Nephron (organoid): Measurements from ENCODE around the gene PHF12.
"Not testable (repeated sequence)": the region's sequence is repeated elsewhere in the genome, so short reads cannot be mapped to it uniquely, and the experiment has no call there.

Experiments
- H3K27ac Mint-ChIP-seq, 3 experiments: 2 replicates each; pipeline ENCODE4 v1.8.0; 2020; ENCODE audit warnings: mixed read lengths in 3 of 3, mild to moderate bottlenecking in 2 of 3, moderate library complexity in 1 of 3
- H3K27me3 Mint-ChIP-seq: 2 replicates; pipeline ENCODE4 v1.8.0; 2021; ENCODE audit warnings: low read depth, mild to moderate bottlenecking, moderate library complexity, mixed read lengths
- H3K36me3 Mint-ChIP-seq: 2 replicates; pipeline ENCODE4 v1.8.0; 2020; ENCODE audit warnings: low read depth, mixed read lengths
- H3K4me1 Mint-ChIP-seq: 2 replicates; pipeline ENCODE4 v1.8.0; 2020; ENCODE audit warnings: mixed read lengths
- H3K4me3 Mint-ChIP-seq, 3 experiments: 2 replicates each; pipeline ENCODE4 v1.8.0; 2020; ENCODE audit warnings: mild to moderate bottlenecking in 3 of 3, mixed read lengths in 3 of 3, moderate library complexity in 2 of 3
- H3K9me3 Mint-ChIP-seq: 2 replicates; pipeline ENCODE4 v1.8.0; 2020; ENCODE audit warnings: mixed read lengths
- CTCF ChIP-seq, 3 experiments: fragments of 200-600 bp; sonication (generic); IDR thresholded peaks; one replicate each; pipeline ENCODE4 v1.5.0; 2021; ENCODE audit warnings: antibody characterized with exemption in 3 of 3; ENCODE audit not compliant: unreplicated experiment in 3 of 3

PHF12 gene

GRCh38 chr17:28940142-28940541 lies 11.2 kb downstream of the PHF12 start:
- no peak for TF ChIP-seq CTCF (IDR thresholded peaks at IDR 0.05; ENCODE audit: unreplicated experiment in 3 of 3)
- Mint-ChIP-seq H3K27me3 (no peaks in the 10 kb centered on the region), H3K36me3 (peaks cover 17% of the 10 kb centered on the region), H3K9me3 (no peaks in the 10 kb centered on the region), H3K4me1 (peaks cover 18% of the 10 kb centered on the region), H3K27ac (no peak overlapping the region), H3K4me3 (no peak overlapping the region)

DNA sequence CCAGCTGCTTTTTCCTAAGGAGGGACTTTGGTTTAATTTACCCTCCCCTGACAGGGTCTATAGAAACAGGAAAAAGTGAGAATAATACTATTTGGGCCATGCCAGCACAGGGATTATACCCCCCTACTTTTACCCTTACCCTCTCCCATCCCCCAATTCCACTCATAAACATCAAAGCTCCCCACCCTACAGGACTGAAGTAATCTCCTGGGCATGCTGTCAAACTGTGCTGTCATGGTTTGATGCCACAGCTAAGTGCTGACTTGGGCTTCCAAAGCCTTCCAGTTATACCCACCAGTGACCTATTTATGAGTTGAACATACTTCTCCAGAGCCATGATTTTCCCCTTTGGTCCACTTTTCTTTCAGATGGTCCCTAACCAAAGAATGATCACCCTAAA lies 12.8 kb downstream of the PHF12 start:
- Mint-ChIP-seq H3K4me3 (no peak overlapping the region), H3K36me3 (peaks cover 20% of the 10 kb centered on the region), H3K9me3 (no peaks in the 10 kb centered on the region), H3K27ac (no peak overlapping the region), H3K27me3 (no peaks in the 10 kb centered on the region), H3K4me1 (peaks cover 15% of the 10 kb centered on the region)
- no peak for TF ChIP-seq CTCF (IDR thresholded peaks at IDR 0.05; ENCODE audit: unreplicated experiment in 3 of 3)

DNA sequence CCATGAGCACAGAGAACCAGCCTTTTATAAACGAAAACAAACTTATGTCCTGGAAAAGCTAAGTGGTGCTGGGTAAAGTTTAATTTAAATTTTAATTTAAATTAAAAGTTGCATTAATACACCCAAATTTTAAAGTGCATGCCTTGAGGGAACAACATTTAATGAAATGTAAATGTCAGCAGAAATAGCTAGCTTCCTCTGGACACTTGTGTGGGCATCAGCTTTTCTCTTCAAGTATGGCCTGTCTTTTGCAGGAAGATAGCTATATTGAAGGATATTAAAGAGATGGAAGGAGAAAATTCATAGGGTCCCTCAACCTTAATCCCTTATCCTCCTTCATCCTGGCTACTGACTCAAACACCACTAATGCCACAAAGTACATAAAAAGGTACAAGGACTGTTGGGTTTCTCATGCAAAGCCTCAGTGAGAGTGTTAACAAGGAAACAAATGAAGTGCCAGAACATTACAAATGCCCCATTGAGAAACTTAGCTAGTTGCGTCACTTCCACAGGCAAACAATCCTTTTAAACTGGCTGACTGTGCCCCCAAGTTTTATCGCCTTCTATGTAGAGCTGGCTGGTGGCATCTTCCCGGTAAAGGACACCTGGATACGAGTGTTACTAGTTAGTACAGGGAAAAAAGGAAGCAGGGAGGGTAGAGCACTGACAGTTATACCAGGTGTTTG lies 14.1 kb downstream of the PHF12 start:
- Mint-ChIP-seq H3K4me3 (no peak overlapping the region), H3K4me1 (peaks cover 15% of the 10 kb centered on the region), H3K36me3 (peaks cover 12% of the 10 kb centered on the region), H3K9me3 (no peaks in the 10 kb centered on the region), H3K27me3 (no peaks in the 10 kb centered on the region), H3K27ac (peak overlapping the region in 2 of 3 experiments; percentile 64 to 92)
- TF ChIP-seq CTCF (IDR thresholded peaks at IDR 0.05; ENCODE audit: unreplicated experiment in 3 of 3): no peak

GRCh38 chr17:28935744-28936460 lies 15.4 kb downstream of the PHF12 start:
- Mint-ChIP-seq H3K4me1 (peaks cover 15% of the 10 kb centered on the region), H3K9me3 (no peaks in the 10 kb centered on the region), H3K36me3 (peaks cover 8% of the 10 kb centered on the region), H3K27ac (peak overlapping the region; percentile 55 to 92 (median 86)), H3K4me3 (no peak overlapping the region), H3K27me3 (no peaks in the 10 kb centered on the region)
- no peak for TF ChIP-seq CTCF (IDR thresholded peaks at IDR 0.05; ENCODE audit: unreplicated experiment in 3 of 3)

- H3K4me3 Mint-ChIP-seq, H3K27me3 Mint-ChIP-seq, H3K9me3 Mint-ChIP-seq: not testable (repeated sequence)
- H3K36me3 Mint-ChIP-seq: peaks cover 17% of the 10 kb centered on the region
- peaks cover 15% of the 10 kb centered on the region for H3K4me1 Mint-ChIP-seq
- peak overlapping the region in 1 of 3 experiments; percentile 57 for H3K27ac Mint-ChIP-seq
These were observed 16.8 kb downstream of the PHF12 start for GRCh38 chr17:28934508-28934907.

GRCh38 chr17:28929787-28930186 lies 21.5 kb downstream of the PHF12 start:
- H3K27me3 Mint-ChIP-seq: no peaks in the 10 kb centered on the region
- TF ChIP-seq CTCF (IDR thresholded peaks at IDR 0.05; ENCODE audit: unreplicated experiment in 3 of 3): no peak
- peak overlapping the region in 1 of 3 experiments; percentile 4 for H3K27ac Mint-ChIP-seq
- peaks cover 44% of the 10 kb centered on the region for H3K36me3 Mint-ChIP-seq
- H3K9me3 Mint-ChIP-seq: no peaks in the 10 kb centered on the region
- no peak overlapping the region for H3K4me3 Mint-ChIP-seq
- H3K4me1 Mint-ChIP-seq: no peaks in the 10 kb centered on the region
